NB4 (cell line): ENCODE results near the gene HDHD2.

Experiments used
- POLR2A ChIP-seq: IDR thresholded peaks from 2 replicates; pipeline ENCODE4 v1.6.1; 2011; ENCODE audit warnings: mild to moderate bottlenecking; ENCODE audit not compliant: insufficient read length; ENCODE audit errors: extremely low read depth
- TF ChIP-seq, protein P1 (sequence below): IDR thresholded peaks from one replicate; pipeline ENCODE4 v1.5.1; 2012; ENCODE audit warnings: low read depth, low read length

GRCh38 chr18:47077111-47077510 lies 73.2 kb downstream of the HDHD2 start:
- no peak for TF ChIP-seq POLR2A
- TF ChIP-seq, protein P1, sequence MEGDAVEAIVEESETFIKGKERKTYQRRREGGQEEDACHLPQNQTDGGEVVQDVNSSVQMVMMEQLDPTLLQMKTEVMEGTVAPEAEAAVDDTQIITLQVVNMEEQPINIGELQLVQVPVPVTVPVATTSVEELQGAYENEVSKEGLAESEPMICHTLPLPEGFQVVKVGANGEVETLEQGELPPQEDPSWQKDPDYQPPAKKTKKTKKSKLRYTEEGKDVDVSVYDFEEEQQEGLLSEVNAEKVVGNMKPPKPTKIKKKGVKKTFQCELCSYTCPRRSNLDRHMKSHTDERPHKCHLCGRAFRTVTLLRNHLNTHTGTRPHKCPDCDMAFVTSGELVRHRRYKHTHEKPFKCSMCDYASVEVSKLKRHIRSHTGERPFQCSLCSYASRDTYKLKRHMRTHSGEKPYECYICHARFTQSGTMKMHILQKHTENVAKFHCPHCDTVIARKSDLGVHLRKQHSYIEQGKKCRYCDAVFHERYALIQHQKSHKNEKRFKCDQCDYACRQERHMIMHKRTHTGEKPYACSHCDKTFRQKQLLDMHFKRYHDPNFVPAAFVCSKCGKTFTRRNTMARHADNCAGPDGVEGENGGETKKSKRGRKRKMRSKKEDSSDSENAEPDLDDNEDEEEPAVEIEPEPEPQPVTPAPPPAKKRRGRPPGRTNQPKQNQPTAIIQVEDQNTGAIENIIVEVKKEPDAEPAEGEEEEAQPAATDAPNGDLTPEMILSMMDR = no peak
